Measurements from ENCODE around the gene S100PBP. TPM values are rescaled to one million over a fixed set of nuclear protein-coding genes. Genes with fewer than 3 reads are reported as not detected.
A peak's percentile ranks its signal among the peaks of the same experiment; 100 is the strongest.

The S100PBP gene
- total RNA-seq, 6 donors from 2014 or later: 20.8 to 85.9 (median 34.9) TPM

DNA sequence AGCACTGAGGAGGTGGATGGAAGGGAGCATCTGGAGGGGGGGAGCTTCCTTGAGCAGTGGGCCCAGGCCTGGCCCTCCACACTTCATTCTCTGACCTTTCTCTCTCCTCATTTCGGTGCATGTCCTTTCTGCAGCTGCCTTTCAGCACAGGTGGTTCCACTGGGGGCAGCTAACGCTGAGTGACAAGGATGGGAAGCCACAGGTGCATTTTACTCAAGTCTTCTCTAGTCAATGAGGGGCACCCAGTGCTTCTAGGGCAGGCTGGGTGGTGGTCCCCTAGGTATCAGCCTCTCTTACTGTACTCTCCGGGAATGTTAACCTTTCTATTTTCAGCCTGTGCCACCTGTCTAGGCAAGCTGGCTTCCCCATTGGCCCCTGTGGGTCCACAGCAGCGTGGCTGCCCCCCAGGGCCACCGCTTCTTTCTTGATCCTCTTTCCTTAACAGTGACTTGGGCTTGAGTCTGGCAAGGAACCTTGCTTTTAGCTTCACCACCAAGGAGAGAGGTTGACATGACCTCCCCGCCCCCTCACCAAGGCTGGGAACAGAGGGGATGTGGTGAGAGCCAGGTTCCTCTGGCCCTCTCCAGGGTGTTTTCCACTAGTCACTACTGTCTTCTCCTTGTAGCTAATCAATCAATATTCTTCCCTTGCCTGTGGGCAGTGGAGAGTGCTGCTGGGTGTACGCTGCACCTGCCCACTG is 43.5 kb upstream of the S100PBP start:
- DNase-seq (no peak), ATAC-seq (ENCODE audit: low FRiP score in 2 of 2) (no peak)
- Histone ChIP-seq H3K27me3 (no peaks in the 10 kb centered on the region), H3K36me3 (peaks cover 2 to 76% (median 51%) of the 10 kb centered on the region in 4 donors), H3K27ac (peak overlapping the region in 3 of 4 donors; percentile 32 to 73 (median 39)), H3K4me1 (peaks cover 12 to 27% (median 17%) of the 10 kb centered on the region in 4 donors), H3K9me3 (no peaks in the 10 kb centered on the region), H3K4me3 (no peak overlapping the region)
- WGBS, 2 donors: 92 to 93% methylated on average over 7 of the region's 7 CpGs
- TF ChIP-seq EP300 (IDR thresholded peaks at IDR 0.05): no peak
- TF ChIP-seq, protein P1, sequence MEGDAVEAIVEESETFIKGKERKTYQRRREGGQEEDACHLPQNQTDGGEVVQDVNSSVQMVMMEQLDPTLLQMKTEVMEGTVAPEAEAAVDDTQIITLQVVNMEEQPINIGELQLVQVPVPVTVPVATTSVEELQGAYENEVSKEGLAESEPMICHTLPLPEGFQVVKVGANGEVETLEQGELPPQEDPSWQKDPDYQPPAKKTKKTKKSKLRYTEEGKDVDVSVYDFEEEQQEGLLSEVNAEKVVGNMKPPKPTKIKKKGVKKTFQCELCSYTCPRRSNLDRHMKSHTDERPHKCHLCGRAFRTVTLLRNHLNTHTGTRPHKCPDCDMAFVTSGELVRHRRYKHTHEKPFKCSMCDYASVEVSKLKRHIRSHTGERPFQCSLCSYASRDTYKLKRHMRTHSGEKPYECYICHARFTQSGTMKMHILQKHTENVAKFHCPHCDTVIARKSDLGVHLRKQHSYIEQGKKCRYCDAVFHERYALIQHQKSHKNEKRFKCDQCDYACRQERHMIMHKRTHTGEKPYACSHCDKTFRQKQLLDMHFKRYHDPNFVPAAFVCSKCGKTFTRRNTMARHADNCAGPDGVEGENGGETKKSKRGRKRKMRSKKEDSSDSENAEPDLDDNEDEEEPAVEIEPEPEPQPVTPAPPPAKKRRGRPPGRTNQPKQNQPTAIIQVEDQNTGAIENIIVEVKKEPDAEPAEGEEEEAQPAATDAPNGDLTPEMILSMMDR (IDR thresholded peaks at IDR 0.05): no peak
- TF ChIP-seq POLR2AphosphoS5 (IDR thresholded peaks at IDR 0.05): no peak
- no peak for TF ChIP-seq POLR2A (IDR thresholded peaks at IDR 0.05)

DNA sequence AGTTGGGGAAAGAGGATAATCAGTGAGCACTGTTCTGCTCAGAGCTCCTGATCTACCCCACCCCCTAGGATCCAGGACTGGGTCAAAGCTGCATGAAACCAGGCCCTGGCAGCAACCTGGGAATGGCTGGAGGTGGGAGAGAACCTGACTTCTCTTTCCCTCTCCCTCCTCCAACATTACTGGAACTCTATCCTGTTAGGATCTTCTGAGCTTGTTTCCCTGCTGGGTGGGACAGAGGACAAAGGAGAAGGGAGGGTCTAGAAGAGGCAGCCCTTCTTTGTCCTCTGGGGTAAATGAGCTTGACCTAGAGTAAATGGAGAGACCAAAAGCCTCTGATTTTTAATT is 43.0 kb upstream of the S100PBP start:
- H3K27ac ChIP-seq: peak overlapping the region in 3 of 4 donors; percentile 39 to 73 (median 54)
- no peak for DNase-seq
- peaks cover 12 to 27% (median 15%) of the 10 kb centered on the region in 4 donors for H3K4me1 ChIP-seq
- H3K27me3 ChIP-seq: no peaks in the 10 kb centered on the region
- H3K9me3 ChIP-seq: no peaks in the 10 kb centered on the region
- TF ChIP-seq POLR2AphosphoS5 (IDR thresholded peaks at IDR 0.05) (no peak), POLR2A (IDR thresholded peaks at IDR 0.05) (no peak), EP300 (IDR thresholded peaks at IDR 0.05) (no peak)
- TF ChIP-seq, protein P1 (IDR thresholded peaks at IDR 0.05): no peak
- H3K36me3 ChIP-seq: peaks cover 2 to 82% (median 56%) of the 10 kb centered on the region in 4 donors
- H3K4me3 ChIP-seq: no peak overlapping the region
- ATAC-seq (ENCODE audit: low FRiP score in 2 of 2): no peak

DNA sequence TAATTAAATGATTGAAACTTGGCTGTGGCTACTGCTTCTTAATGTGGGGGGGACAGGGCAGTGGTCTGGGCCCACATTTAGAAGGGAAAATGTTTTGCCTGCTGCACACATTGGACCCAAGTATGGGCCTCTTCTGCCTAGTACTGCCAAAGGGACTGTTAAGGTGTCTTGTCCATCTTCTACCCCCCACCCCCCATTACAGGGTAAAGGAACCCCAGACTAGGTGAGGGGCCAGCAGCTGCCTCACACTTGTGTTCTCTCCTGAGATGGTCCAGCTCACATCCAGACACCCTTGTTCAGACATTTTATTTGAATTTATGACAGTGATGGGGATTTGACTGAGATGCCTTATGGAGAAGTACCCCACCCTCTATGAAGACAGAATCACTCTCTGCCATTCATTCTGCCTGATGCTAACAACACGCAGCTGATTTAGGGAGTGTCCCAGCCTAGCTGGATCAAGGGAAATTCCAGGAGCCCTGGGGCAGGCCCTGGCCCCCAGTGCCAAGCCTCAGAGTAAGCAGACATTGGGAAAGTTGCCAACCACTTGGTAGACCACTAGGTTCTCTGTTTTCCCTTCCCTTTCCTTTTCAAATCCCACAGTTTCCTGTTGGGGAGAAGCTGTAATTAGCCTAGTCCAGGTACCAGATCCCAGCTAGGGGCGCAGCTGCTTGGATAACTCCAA is 42.4 kb upstream of the S100PBP start:
- H3K27me3 ChIP-seq: no peaks in the 10 kb centered on the region
- H3K4me3 ChIP-seq: no peak overlapping the region
- ATAC-seq (ENCODE audit: low FRiP score in 2 of 2): no peak
- H3K36me3 ChIP-seq: peaks cover 5 to 85% (median 60%) of the 10 kb centered on the region in 4 donors
- H3K4me1 ChIP-seq: peaks cover 12 to 27% (median 13%) of the 10 kb centered on the region in 4 donors
- no peaks in the 10 kb centered on the region for H3K9me3 ChIP-seq
- 33 to 50% methylated on average over 2 of the region's 2 CpGs for whole genome bisulfite sequencing, 2 donors
- H3K27ac ChIP-seq: peak overlapping the region in 3 of 4 donors; percentile 31 to 73 (median 54)
- TF ChIP-seq, protein P1 (IDR thresholded peaks at IDR 0.05): no peak
- no peak for TF ChIP-seq POLR2AphosphoS5 (IDR thresholded peaks at IDR 0.05)
- TF ChIP-seq EP300 (IDR thresholded peaks at IDR 0.05): no peak
- TF ChIP-seq POLR2A (IDR thresholded peaks at IDR 0.05): no peak
- DNase-seq: peak in 1 of 2 donors; percentile 51

DNA sequence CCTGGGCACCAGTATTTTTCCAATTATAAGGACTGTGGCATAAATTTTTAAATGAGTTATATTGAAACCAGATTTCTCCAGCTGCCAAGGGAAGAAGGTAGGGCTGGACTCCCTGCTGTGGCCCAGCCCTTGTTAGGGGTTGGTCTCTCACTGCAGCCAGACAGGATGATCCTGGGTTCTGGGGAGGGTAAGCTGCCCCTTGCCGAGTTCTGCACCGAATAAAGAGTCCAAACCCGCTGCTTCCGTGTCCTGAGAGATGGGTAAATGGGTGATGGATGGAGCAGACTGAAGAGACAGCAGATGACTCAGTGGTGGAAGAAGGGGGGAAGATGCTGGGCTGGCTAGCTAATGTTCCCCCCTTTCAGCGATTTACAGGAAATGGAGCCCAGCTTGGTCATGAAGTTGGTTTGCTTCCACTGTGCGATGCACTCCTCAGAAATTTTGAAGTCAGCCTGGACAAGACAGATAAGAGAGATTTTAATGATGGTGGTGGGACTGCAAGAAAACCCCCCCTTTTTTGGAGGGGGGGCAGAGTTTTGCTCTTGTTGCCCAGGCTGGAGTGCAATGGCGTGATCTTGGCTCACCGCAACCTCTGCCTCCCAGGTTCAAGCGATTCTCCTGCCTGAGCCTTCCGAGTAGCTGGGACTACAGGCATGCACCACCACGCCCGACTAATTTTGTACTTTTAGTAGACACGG is 41.7 kb upstream of the S100PBP start:
- WGBS, 2 donors: 71 to 74% methylated on average over 13 of the region's 13 CpGs
- Histone ChIP-seq H3K9me3 (no peaks in the 10 kb centered on the region), H3K27ac (peak overlapping the region in 3 of 4 donors; percentile 15 to 73 (median 54)), H3K4me1 (peaks cover 12 to 27% (median 13%) of the 10 kb centered on the region in 4 donors), H3K27me3 (no peaks in the 10 kb centered on the region), H3K4me3 (no peak overlapping the region), H3K36me3 (peaks cover 5 to 85% (median 61%) of the 10 kb centered on the region in 4 donors)
- DNase-seq (no peak), ATAC-seq (ENCODE audit: low FRiP score in 2 of 2) (no peak)
- TF ChIP-seq, protein P1 (IDR thresholded peaks at IDR 0.05): no peak
- TF ChIP-seq EP300 (IDR thresholded peaks at IDR 0.05) (no peak), POLR2A (IDR thresholded peaks at IDR 0.05) (no peak)
